Amniotic epithelial cell (primary cell): Measurements from ENCODE around the gene TMPRSS5.
A peak's percentile ranks its signal among the peaks of the same experiment; 100 is the strongest.

ENCODE experiments used
- DNase-seq: peaks from one replicate; pipeline ENCODE4 v3.0.0-alpha.2; 2010; ENCODE audit warnings: low read depth

Gene TMPRSS5

GRCh38 chr11:113670149-113670830 lies 35.8 kb downstream of the TMPRSS5 start:
- DNase-seq, result no peak

GRCh38 chr11:113668255-113668654 lies 37.9 kb downstream of the TMPRSS5 start:
- peak; percentile 57 for DNase-seq

- no peak for DNase-seq
Observed at GRCh38 chr11:113667801-113668200, 38.3 kb downstream of the TMPRSS5 start.

- no peak for DNase-seq
Observed at GRCh38 chr11:113666584-113666983, 39.5 kb downstream of the TMPRSS5 start.

DNA sequence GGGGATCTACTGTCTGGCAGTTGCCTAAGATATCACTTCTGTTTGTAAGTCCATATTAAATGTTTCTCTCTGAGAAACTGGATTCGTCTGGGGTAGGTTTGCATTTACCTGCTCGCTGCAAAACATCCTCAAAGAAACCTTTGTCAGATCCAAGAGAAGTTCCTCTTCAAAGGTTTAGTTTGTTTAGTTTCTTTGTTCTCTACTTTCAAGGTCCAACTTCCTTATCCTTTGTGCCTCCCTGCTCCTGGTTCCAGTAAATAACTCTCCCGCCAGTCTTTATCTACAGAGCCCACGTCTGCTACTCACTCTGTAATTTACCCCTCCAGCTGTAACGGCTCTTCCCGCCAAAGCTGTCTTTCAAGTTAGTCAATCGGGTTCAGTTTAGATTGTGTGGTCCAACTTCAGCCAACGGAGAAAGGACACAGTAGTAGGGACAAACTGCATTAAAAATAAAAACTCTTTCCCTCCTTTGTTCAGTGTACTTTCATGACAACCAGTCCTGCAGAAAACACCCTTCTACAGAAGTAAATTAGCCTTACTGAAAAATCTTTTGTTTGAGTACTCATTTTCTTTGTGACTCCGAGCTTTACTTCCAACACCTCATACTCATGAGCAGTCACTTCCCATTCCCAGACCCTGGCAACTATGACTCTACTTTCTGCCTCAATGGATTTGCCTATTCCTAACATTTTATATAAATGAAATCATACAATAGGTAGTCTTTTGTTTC lies 41.0 kb downstream of the TMPRSS5 start:
- peak; percentile 68 for DNase-seq

- peak; percentile 79 for DNase-seq
Observed at GRCh38 chr11:113664069-113664980, 41.8 kb downstream of the TMPRSS5 start.

GRCh38 chr11:113663567-113663966 lies 42.5 kb downstream of the TMPRSS5 start:
- peak; percentile 72 for DNase-seq

- no peak for DNase-seq
Observed at GRCh38 chr11:113655771-113656170, 50.3 kb downstream of the TMPRSS5 start.

- no peak for DNase-seq
Observed at GRCh38 chr11:113651023-113651422, 55.1 kb downstream of the TMPRSS5 start.

DNA sequence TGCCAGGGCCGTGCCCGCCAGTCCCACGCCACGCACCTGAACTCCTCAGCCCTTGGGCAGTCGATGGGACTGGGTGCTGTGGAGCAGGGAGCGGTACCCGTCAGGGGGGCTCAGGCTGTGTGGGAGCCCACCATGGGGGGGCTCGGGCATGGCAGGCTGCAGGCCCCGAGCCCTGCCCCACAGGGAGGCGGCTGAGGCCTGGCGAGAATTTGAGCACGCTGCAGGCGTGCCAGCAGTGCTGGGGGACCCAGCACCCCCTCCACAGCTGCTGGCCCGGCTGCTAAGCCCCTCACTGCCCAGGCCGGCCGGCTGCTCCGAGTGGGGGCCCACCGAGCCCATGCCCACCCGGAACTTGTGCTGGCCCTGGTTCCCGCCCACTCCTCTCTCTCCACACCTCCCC lies 56.8 kb downstream of the TMPRSS5 start:
- DNase-seq, result no peak

GRCh38 chr11:113647856-113648255 lies 58.3 kb downstream of the TMPRSS5 start:
- DNase-seq, result peak; percentile 77

- DNase-seq, result no peak
Observed at GRCh38 chr11:113647108-113647507, 59.0 kb downstream of the TMPRSS5 start.

DNA sequence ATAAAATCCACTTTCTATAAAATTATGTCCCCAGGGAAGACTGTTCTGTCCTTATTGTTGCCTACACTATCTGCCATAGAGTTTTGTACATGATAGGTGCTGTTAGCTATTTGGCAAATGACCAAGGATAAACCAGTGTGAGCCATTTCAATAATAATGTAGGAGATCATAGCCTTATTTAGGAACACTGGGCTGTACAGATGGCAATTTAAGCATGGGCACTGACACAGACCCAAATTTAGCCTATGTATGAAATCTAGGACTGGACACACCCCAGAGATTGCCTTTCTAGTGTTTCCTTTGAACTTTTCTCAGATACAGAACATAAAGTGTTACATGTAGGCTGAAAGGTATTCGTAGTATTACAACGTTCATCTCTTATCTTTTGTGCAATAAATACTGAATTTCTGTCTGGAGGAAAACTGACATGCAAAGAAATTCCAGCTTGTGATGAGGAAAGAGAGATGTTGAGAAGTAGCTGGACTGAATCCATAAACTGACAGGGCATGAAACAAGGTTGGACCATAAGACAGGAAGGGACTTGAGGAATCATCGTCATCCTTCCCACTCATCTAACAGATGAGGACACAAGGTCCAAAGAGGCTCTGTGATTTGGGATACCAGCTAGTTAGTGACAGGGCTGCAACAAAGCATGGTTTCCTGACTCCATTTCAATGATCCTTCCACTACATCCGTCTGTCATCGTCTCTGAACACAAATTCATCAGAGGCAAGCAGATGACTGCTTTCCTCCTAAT lies 60.3 kb downstream of the TMPRSS5 start:
- peak; percentile 92 for DNase-seq

- peak; percentile 83 for DNase-seq
Observed at GRCh38 chr11:113644605-113645004, 61.5 kb downstream of the TMPRSS5 start.

- no peak for DNase-seq
Observed at GRCh38 chr11:113643701-113644100, 62.4 kb downstream of the TMPRSS5 start.

GRCh38 chr11:113643006-113643585 lies 63.0 kb downstream of the TMPRSS5 start:
- DNase-seq, result no peak

- DNase-seq, result no peak
Observed at GRCh38 chr11:113642090-113642489, 64.0 kb downstream of the TMPRSS5 start.

DNA sequence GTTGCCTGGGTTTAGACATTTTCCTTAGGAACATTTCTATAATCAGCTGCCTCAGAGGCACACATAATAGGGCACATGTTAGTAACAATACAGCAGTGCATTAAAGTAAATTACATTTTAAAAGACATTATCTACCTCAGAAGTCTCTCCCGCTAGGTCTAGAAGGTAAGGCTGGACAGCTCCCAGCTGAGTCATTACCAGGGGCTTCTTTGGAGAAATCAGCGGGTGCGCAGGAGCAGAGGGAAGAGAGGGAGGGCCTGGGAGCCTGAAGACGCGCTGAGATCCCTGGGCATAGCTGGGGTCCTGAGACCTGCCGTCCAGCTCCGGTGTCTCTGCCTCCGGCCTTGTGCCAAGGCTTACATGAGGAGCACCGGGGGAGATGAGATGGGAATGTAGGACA lies 67.7 kb downstream of the TMPRSS5 start:
- no peak for DNase-seq

GRCh38 chr11:113637636-113638035 lies 68.5 kb downstream of the TMPRSS5 start:
- no peak for DNase-seq
